Neural cell (in vitro differentiated cells): Measurements from ENCODE around the gene YBX2.

ENCODE experiments used
- EP300 ChIP-seq: fragments of 450-650 bp; conservative IDR thresholded peaks from 2 replicates; pipeline ENCODE4 v1.6.1; 2014; ENCODE audit warnings: antibody characterized with exemption, mild to moderate bottlenecking, moderate library complexity; ENCODE audit not compliant: poor library complexity, severe bottlenecking
- EZH2 ChIP-seq: fragments of 200-600, 300-800 bp; shearing (Covaris generic), sonication (generic); IDR thresholded peaks from 2 replicates; pipeline ENCODE4 v1.6.1; 2014; ENCODE audit warnings: antibody characterized with exemption, low read length, borderline replicate concordance, mild to moderate bottlenecking; ENCODE audit not compliant: insufficient read depth, poor library complexity, severe bottlenecking
- POLR2AphosphoS5 ChIP-seq: IDR thresholded peaks from 2 replicates; pipeline ENCODE4 v1.6.1; 2012
- SMC3 ChIP-seq: fragments of 450-650 bp; conservative IDR thresholded peaks from 2 replicates; pipeline ENCODE4 v1.6.1; 2014; ENCODE audit warnings: antibody characterized with exemption, mild to moderate bottlenecking, moderate library complexity; ENCODE audit not compliant: poor library complexity
- TAF1 ChIP-seq: IDR thresholded peaks from 2 replicates; pipeline ENCODE4 v1.6.1; 2012; ENCODE audit warnings: low read depth
- TF ChIP-seq, protein P1 (sequence below): fragments of 450-650 bp; IDR thresholded peaks from 2 replicates; pipeline ENCODE4 v1.5.1; 2014; ENCODE audit warnings: antibody characterized with exemption, mild to moderate bottlenecking, moderate library complexity; ENCODE audit not compliant: poor library complexity, severe bottlenecking

DNA sequence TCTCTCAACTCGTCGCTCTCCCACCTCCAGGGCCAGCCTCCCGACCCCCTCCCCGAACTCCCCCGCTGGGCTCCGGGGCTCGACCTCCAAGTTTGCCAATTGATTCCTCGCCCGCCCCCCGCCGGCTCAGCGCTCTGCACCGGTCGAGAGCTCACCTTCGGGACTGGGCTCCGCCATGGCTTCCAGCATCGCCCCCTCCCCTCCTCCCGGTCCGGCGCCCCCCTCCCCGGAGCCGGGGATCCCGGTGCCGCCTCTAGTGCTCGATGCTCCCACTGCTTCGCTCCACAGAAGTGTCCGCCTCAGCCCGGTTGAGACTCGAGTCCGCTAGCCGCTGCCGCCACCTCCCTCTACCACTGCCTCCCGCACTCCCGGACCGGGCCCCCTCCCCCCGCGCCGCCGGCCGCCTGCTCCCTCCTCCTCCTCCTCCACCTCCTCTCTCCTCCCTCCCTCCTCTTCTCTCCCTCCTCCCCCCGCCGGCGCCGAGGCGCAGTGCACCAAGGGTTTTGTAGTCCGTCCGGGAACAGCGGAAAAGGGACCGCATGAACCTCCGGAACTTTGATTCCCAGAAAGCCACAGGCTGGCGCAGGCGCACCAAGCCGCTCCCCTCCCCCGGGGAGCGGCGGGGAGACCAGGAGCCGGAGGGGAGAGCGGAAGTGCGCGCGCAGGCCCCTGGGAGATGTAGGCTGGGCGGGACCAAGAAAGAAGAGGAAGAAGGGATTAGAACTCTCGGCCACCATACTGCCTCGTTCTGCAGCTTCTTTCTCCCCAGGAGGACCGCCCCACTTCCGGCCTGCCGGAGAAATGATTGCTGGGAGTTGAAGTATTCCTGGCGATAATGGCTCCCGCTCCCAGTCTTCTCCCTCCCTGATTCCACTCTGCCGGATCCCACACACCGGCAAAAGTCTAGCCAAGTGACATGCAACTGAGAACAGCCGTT is 55.1 kb downstream of the YBX2 start, which contains the start of gene PHF23:
- TF ChIP-seq, protein P1, sequence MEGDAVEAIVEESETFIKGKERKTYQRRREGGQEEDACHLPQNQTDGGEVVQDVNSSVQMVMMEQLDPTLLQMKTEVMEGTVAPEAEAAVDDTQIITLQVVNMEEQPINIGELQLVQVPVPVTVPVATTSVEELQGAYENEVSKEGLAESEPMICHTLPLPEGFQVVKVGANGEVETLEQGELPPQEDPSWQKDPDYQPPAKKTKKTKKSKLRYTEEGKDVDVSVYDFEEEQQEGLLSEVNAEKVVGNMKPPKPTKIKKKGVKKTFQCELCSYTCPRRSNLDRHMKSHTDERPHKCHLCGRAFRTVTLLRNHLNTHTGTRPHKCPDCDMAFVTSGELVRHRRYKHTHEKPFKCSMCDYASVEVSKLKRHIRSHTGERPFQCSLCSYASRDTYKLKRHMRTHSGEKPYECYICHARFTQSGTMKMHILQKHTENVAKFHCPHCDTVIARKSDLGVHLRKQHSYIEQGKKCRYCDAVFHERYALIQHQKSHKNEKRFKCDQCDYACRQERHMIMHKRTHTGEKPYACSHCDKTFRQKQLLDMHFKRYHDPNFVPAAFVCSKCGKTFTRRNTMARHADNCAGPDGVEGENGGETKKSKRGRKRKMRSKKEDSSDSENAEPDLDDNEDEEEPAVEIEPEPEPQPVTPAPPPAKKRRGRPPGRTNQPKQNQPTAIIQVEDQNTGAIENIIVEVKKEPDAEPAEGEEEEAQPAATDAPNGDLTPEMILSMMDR = no peak
- TF ChIP-seq SMC3 (peak; percentile 21), TAF1 (peak; percentile 16), EZH2 (no peak), POLR2AphosphoS5 (peak; percentile 81), EP300 (peak; percentile 52)
